Measurements from ENCODE around the gene COPA. TPM values are rescaled to one million over a fixed set of nuclear protein-coding genes. Genes with fewer than 3 reads are reported as not detected.

COPA gene
- total RNA-seq, 3 donors from 2014 or later, result 138 to 170 (median 153) TPM

- H3K9me3 ChIP-seq, result no peaks in the 10 kb centered on the region
- no peak overlapping the region for H3K4me3 ChIP-seq
- no peaks in the 10 kb centered on the region for H3K27me3 ChIP-seq
- DNase-seq (ENCODE audit: low spot score in 2 of 2), result no peak
- H3K4me1 ChIP-seq, result no peaks in the 10 kb centered on the region
- intact Hi-C loops (cut with DNase I; ENCODE audit: low total_unique reads), result no loop called here
- TF ChIP-seq POLR2A (IDR thresholded peaks at IDR 0.05) (no peak), POLR2AphosphoS5 (IDR thresholded peaks at IDR 0.05) (no peak)
- TF ChIP-seq, protein P1, sequence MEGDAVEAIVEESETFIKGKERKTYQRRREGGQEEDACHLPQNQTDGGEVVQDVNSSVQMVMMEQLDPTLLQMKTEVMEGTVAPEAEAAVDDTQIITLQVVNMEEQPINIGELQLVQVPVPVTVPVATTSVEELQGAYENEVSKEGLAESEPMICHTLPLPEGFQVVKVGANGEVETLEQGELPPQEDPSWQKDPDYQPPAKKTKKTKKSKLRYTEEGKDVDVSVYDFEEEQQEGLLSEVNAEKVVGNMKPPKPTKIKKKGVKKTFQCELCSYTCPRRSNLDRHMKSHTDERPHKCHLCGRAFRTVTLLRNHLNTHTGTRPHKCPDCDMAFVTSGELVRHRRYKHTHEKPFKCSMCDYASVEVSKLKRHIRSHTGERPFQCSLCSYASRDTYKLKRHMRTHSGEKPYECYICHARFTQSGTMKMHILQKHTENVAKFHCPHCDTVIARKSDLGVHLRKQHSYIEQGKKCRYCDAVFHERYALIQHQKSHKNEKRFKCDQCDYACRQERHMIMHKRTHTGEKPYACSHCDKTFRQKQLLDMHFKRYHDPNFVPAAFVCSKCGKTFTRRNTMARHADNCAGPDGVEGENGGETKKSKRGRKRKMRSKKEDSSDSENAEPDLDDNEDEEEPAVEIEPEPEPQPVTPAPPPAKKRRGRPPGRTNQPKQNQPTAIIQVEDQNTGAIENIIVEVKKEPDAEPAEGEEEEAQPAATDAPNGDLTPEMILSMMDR (IDR thresholded peaks at IDR 0.05), result no peak
- no peaks in the 10 kb centered on the region for H3K36me3 ChIP-seq
- H3K27ac ChIP-seq, result no peak overlapping the region
Observed at GRCh38 chr1:160244209-160244608, 98.8 kb downstream of the COPA start.

GRCh38 chr1:160243767-160244166 is 99.3 kb downstream of the COPA start:
- H3K4me1 ChIP-seq, result no peaks in the 10 kb centered on the region
- H3K27ac ChIP-seq, result no peak overlapping the region
- H3K36me3 ChIP-seq, result no peaks in the 10 kb centered on the region

DNA sequence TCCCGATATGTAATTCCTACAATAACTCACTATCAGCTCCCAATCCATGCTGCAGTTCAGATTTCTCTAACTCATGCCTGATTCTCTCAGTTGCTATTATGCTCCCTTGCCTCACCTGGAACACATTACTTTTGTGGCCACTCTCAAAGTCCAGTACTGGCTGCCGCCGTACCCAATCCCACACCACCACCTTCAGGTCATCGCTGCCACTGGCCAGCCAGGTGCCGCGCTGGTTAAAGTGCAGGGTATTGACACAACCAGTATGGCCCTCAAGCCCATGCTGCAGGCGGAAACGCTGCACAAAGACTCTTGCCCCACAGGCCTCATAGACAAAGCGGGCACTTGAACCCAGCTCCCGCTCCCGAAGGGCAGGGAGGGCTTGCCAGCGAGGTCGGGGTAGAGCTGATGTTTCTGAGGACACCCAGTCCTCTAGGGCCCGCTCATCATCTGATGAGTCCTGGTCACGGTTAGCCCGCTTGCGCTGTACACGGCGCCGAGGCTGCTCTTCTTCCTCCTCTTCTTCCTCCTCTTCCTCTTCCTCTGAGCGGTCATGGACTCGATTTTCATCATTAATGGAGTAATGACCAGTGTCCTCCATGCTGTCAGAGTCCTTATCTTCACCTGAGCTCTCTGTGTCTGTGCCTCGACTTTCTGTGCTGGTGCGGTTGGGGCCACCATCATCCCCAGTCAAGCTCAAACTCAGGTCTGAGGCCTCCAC is 103.3 kb downstream of the COPA start:
- H3K27me3 ChIP-seq, result no peaks in the 10 kb centered on the region
- H3K4me3 ChIP-seq, result no peak overlapping the region
- H3K9me3 ChIP-seq, result no peaks in the 10 kb centered on the region
- H3K27ac ChIP-seq, result no peak overlapping the region
- TF ChIP-seq POLR2AphosphoS5 (IDR thresholded peaks at IDR 0.05) (no peak), POLR2A (IDR thresholded peaks at IDR 0.05) (no peak)
- TF ChIP-seq, protein P1 (IDR thresholded peaks at IDR 0.05), result no peak
- no peak for DNase-seq (ENCODE audit: low spot score in 2 of 2)
- no peaks in the 10 kb centered on the region for H3K4me1 ChIP-seq
- intact Hi-C loops (cut with DNase I; ENCODE audit: low total_unique reads), result no loop called here
- H3K36me3 ChIP-seq, result no peaks in the 10 kb centered on the region

More at GRCh38 chr1:160243767-160244166, 99.3 kb downstream of the COPA start:
- H3K4me3 ChIP-seq, result no peak overlapping the region
- no peaks in the 10 kb centered on the region for H3K9me3 ChIP-seq
- intact Hi-C loops (cut with DNase I; ENCODE audit: low total_unique reads), result no loop called here
- TF ChIP-seq POLR2A (IDR thresholded peaks at IDR 0.05), result no peak
- no peak for TF ChIP-seq POLR2AphosphoS5 (IDR thresholded peaks at IDR 0.05)
- TF ChIP-seq, protein P1 (IDR thresholded peaks at IDR 0.05), result no peak
- no peaks in the 10 kb centered on the region for H3K27me3 ChIP-seq
- no peak for DNase-seq (ENCODE audit: low spot score in 2 of 2)

Other genes with a start within 250 kb of the COPA start
- gene IGSF8, start 244.6 kb downstream of the COPA start, total RNA-seq, result 10 to 100 TPM; 21.0 to 35.7 (median 24.5) TPM
- gene ATP1A2, start 227.5 kb downstream of the COPA start, total RNA-seq, result 100 to 1,000 TPM in 1 of 3 donors, 1 to 10 TPM in 2; 3.9 to 229 (median 6.4) TPM
- 1 to 10 TPM in 1 of 3 donors, not detected in 2; 4.5 TPM for gene ATP1A4, start 191.6 kb downstream of the COPA start, total RNA-seq
- under 1 TPM in 1 of 3 donors, not detected in 2; 0.59 TPM for gene CASQ1, start 152.7 kb downstream of the COPA start, total RNA-seq
- 100 to 1,000 TPM in 2 of 3 donors, 10 to 100 TPM in 1; 69.8 to 128 (median 127) TPM for gene PEA15, start 137.9 kb downstream of the COPA start, total RNA-seq
- 100 to 1,000 TPM; 161 to 195 (median 161) TPM for gene DCAF8, start 80.7 kb downstream of the COPA start, total RNA-seq
- 100 to 1,000 TPM in 1 of 3 donors, 10 to 100 TPM in 2; 58.7 to 136 (median 80.1) TPM for gene PEX19, start 58.1 kb downstream of the COPA start, total RNA-seq
- 10 to 100 TPM; 66.4 to 83.5 (median 76.0) TPM for gene NCSTN, start 133 bp upstream of the COPA start, total RNA-seq
- under 1 TPM in 1 of 3 donors, not detected in 2; 0.15 TPM for gene NHLH1, start 23.8 kb upstream of the COPA start, total RNA-seq
- gene VANGL2, start 57.3 kb upstream of the COPA start, total RNA-seq, result 1 to 10 TPM in 2 of 3 donors, under 1 TPM in 1; 0.48 to 7.6 (median 5.6) TPM
- 1 to 10 TPM; 1.1 to 3.2 (median 2.6) TPM for gene SLAMF6, start 180.0 kb upstream of the COPA start, total RNA-seq
- gene CD84, start 236.2 kb upstream of the COPA start, total RNA-seq, result 10 to 100 TPM in 1 of 3 donors, 1 to 10 TPM in 2; 2.3 to 17.0 (median 9.8) TPM